GM18499 (cell line): Measurements from ENCODE around the gene OR2A5.
"Not testable (repeated sequence)": the region's sequence is repeated elsewhere in the genome, so short reads cannot be mapped to it uniquely, and the experiment has no call there.

Experiments used
- ATAC-seq: cut with Tn5 transposase; IDR thresholded peaks from one replicate; pipeline ENCODE4 v1.9.1; 2021; ENCODE audit warnings: moderate number of reproducible peaks; ENCODE audit not compliant: insufficient read depth, unreplicated experiment

OR2A5 gene

GRCh38 chr7:144048648-144049047 lies at the start of gene OR2A5:
OR2A5 (plus strand) TSS chr7:144048948; CDS start chr7:144050402, 1,454 bp downstream.
- no peak for ATAC-seq

- ATAC-seq = no peak
Observed at GRCh38 chr7:144000020-144000419, 48.7 kb upstream of the OR2A5 start, which contains the start of gene OR6B1. OR6B1 (plus strand) TSS chr7:144000320; CDS start chr7:144003997, 3,677 bp downstream.

GRCh38 chr7:144001543-144001942 lies 47.2 kb upstream of the OR2A5 start:
- no peak for ATAC-seq

- ATAC-seq = no peak
Observed at GRCh38 chr7:144004703-144005102, 44.0 kb upstream of the OR2A5 start.

GRCh38 chr7:144006029-144006691 lies 42.6 kb upstream of the OR2A5 start:
- no peak for ATAC-seq

- no peak for ATAC-seq
Observed at GRCh38 chr7:144006692-144007042, 42.1 kb upstream of the OR2A5 start.

GRCh38 chr7:144009361-144009760 lies 39.4 kb upstream of the OR2A5 start:
- ATAC-seq = no peak

GRCh38 chr7:144010061-144010460 lies 38.7 kb upstream of the OR2A5 start:
- not testable (repeated sequence) for ATAC-seq

GRCh38 chr7:144010821-144011220 lies 37.9 kb upstream of the OR2A5 start:
- not testable (repeated sequence) for ATAC-seq

- no peak for ATAC-seq
Observed at GRCh38 chr7:144011458-144012230, 37.1 kb upstream of the OR2A5 start.

GRCh38 chr7:144018065-144018464 lies 30.7 kb upstream of the OR2A5 start:
- no peak for ATAC-seq

GRCh38 chr7:144019457-144019856 lies 29.3 kb upstream of the OR2A5 start:
- no peak for ATAC-seq

GRCh38 chr7:144020340-144020739 lies 28.4 kb upstream of the OR2A5 start:
- no peak for ATAC-seq

GRCh38 chr7:144022169-144022568 lies 26.6 kb upstream of the OR2A5 start:
- ATAC-seq = no peak

GRCh38 chr7:144023171-144023827 lies 25.4 kb upstream of the OR2A5 start:
- no peak for ATAC-seq

GRCh38 chr7:144024213-144024612 lies 24.5 kb upstream of the OR2A5 start:
- no peak for ATAC-seq

GRCh38 chr7:144026203-144026883 lies 22.4 kb upstream of the OR2A5 start:
- ATAC-seq = no peak

- ATAC-seq = no peak
Observed at GRCh38 chr7:144027070-144027469, 21.7 kb upstream of the OR2A5 start.

- no peak for ATAC-seq
Observed at GRCh38 chr7:144027974-144028373, 20.8 kb upstream of the OR2A5 start.

GRCh38 chr7:144028547-144028946 lies 20.2 kb upstream of the OR2A5 start:
- no peak for ATAC-seq

GRCh38 chr7:144032516-144032915 lies 16.2 kb upstream of the OR2A5 start:
- no peak for ATAC-seq
